HG02973 (cell line): ENCODE data around the gene ADPRHL1.
"Not testable (repeated sequence)": the region's sequence is repeated elsewhere in the genome, so short reads cannot be mapped to it uniquely, and the experiment has no call there.

Experiments used
- ATAC-seq: cut with Tn5 transposase; IDR thresholded peaks from one replicate; pipeline ENCODE4 v1.9.1; 2021; ENCODE audit warnings: moderate library complexity; ENCODE audit not compliant: unreplicated experiment

The ADPRHL1 gene

GRCh38 chr13:113373811-113374485 is 79.3 kb downstream of the ADPRHL1 start:
- ATAC-seq, result no peak

- not testable (repeated sequence) for ATAC-seq
These were observed 81.6 kb downstream of the ADPRHL1 start for GRCh38 chr13:113371701-113372100.

GRCh38 chr13:113371061-113371460 is 82.2 kb downstream of the ADPRHL1 start:
- ATAC-seq, result no peak

DNA sequence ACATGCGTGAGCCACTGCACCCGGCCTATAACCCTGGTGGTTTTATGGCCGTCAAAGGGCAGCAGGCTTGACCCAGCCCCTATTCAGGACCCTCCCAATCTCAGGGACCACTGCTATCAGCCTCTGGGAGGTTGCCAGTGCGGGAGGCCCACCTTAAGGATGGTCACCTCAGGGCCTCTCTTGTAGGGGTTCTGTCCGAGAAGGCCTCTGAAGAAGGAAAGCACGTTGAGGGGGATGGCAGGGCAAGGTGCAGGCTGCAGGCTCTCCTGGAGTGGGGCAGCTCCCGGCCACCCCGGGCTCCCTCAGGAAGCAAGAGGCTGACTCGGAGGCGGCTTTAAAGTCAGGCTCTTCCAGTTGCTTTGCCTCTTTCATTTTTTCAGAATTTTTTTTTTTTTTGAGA is 83.4 kb downstream of the ADPRHL1 start:
- ATAC-seq, result no peak

- no peak for ATAC-seq
These were observed 84.1 kb downstream of the ADPRHL1 start for GRCh38 chr13:113369189-113369588.

DNA sequence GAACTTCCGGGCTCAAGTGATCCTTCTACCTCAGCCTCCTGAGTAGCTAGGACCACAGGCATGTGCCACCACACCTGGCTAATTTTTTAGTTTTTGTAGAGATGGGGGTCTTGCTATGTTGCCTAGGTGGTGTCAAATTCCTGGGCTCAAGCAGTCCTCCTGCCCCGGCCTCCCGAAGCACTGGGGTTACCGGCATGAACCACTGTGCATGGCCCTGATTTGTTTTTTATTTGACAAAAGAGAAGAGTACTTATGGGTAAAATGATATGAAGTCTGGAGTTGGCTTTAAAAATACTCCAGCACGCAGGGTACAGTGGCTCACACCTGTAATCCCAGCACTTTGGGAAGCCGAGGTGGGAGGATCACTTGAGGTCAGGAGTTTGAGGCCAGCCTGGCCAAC is 84.9 kb downstream of the ADPRHL1 start:
- not testable (repeated sequence) for ATAC-seq

DNA sequence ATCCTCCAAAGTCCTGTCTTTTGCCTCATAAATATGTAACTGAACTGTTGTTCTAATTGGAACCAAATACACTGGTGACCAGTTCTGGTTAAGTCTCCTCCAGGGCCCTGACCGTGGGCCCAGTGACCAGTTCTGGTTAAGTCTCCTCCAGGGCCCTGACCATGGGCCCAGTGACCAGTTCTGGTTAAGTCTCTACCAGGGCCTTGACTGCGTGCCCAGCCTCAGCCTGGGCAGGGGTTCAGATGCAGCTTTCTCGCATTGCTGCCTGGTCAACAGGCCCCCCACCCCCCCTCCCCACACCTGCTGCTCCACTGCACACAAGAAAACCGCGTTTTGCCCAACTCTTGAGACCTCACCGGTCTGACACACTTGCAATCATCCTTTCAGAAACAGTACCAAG is 85.5 kb downstream of the ADPRHL1 start:
- ATAC-seq, result no peak

GRCh38 chr13:113367020-113367560 is 86.2 kb downstream of the ADPRHL1 start:
- ATAC-seq, result no peak

- no peak for ATAC-seq
These were observed 87.2 kb downstream of the ADPRHL1 start for GRCh38 chr13:113365971-113366588.

GRCh38 chr13:113365583-113365970 is 87.7 kb downstream of the ADPRHL1 start:
- no peak for ATAC-seq

DNA sequence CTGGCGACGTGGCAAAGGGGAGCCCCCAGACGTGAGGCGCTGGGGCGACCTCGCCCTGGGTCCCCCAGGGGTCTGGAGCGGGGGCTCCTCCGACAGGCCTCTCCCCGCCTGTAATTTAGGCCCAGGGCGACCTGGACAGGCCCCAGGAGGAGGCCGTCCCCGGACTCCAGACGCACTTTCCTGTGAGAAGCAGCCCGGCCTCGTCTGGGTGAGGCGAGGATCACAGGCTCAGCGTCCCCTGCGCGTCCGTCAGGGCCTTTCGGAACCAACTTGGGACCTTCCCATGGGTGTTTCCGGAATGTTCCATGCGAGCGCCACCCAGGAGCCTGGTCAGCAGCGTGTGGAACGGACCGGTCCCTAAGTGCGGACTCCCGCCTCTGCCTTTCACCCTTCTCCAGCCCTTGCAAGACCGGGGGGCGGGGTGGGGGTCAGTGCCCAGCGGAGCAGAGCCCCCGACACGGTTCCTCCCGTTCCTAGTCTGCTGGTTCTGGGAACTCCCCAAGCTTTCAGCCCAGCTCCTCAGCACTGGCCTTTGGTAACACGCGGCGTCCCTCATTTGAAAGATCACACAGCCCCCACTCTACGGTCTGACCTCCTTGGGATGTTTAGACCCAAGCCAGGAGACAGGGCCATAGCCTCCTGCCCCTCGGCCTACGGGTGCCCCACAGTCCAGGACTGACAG is 88.2 kb downstream of the ADPRHL1 start:
- ATAC-seq, result no peak

DNA sequence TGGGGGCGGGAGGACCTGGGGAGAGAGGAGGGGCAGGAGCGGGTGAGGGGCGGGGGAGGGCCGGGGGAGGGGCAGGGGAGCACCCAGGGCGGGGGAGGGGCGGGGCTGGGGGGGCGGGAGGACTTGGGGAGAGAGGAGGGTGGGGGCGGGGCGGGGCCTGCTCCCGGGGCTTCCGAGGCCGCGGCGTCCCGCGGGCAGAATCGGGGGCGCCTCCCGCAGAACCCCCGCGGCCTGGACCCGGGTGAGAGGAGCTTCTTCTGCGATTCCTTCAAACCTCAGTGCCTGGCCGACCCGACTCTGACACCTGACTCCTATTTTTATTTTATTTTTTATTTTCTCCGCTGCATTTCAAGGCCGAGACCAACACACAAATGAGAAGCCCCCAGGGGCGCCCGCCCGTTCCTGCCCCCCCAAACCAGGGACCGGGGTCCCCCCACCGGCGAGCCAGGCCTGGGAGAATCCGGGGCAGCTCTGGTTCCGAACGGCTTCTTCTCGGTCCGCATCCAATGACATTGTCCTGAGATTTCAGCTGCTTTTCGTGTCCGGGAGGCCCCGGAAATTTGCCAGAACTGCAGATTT is 88.9 kb downstream of the ADPRHL1 start:
- ATAC-seq, result no peak

DNA sequence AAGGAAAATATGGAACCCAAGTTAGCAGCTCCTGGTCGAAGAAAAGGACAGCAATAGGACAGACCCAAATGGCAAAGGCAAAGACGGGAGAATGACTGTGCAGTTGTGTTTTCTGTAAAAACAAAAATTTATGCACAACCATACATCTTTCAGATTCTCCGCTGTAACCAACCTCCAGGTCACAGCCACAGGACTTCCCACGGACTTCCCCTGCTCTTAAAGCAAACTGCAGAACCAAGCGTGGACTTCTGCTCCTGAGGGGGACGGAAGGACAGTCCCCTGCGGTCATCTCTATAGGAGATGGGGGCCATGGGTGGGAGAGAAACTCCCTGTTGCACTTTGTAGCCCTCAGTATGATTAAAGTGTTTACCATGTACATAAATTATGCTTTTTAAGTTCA is 91.9 kb downstream of the ADPRHL1 start:
- ATAC-seq, result no peak

- ATAC-seq, result no peak
These were observed 92.8 kb downstream of the ADPRHL1 start for GRCh38 chr13:113360446-113360845.

GRCh38 chr13:113359571-113359970 is 93.7 kb downstream of the ADPRHL1 start:
- ATAC-seq, result no peak

DNA sequence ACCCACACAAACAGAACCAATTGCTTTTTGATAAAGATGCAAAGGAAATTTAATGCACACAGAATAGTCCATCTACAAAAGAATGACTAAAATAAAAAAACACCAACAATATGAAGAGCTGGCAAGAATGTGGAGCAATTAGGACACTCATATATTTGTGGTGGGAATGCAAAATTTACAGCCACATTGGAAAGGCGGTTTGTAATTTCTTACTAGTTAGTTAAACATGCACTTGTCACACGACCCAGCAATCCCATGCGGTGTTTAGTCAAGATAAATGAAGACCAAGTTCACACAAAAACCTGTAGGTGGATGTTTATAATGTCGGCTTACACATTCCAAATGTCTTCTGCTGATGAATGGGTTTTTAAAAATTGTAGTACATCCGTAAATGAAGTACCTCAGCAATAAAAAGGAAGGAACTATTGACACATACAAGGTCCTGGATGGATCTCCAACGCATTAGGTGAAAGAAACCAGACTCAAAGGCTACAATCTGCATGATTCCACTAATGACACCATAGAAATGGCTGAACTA is 94.6 kb downstream of the ADPRHL1 start:
- no peak for ATAC-seq

DNA sequence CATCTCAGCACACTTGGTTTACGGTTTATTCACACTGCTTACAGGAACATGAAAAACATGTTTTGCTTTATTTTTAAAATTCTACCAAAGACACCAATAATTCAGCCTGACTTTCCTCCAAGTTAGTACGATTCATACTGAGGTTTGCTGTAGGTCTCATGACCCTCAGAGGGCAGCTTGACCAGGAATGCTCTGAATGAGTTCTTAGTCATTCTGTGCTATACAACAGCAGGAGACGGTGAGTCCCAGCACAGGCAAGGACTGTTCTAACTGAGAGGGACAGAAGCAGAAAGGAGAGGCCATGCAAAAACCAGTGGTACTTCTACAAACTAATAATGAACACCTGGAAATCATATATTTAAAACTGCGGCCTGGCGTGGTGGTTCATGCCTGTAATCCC is 95.8 kb downstream of the ADPRHL1 start:
- ATAC-seq, result no peak

DNA sequence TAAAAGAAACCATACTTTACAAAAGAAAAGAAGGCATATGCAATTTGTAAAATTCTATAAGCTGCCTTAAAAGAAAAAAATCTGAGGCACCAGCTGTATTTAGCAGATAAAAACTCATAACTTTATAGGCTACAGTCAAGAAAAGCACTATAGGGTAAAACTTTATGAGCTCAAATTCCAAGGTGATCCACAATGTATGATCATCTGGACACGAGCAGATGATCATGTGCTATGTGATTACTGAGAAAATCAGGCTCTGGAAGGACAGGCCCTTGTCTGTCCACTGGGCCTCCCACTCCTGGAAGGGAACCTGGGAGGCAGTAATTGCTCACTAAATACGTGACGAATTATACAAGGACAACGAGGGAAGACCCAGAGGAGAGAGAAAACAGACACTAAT is 96.7 kb downstream of the ADPRHL1 start:
- no peak for ATAC-seq

DNA sequence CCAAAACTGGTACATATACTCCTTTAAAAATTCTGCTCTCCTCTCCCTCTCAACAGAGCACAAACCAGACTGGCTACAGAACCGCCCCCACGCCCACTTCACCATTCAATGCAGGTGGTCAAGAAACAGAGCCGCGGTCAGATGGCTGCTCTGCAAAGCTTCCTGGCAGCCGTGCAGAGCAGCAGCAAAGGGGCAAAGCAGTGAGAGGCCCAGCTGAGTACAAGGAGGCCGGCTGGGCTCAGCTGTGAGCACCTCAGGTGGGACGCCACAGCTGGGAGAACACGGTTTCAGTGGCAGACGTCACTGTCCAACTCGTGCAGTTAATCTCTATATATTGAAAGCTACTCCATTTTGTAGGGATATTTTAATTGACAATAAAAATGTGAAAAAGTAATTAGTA is 97.7 kb downstream of the ADPRHL1 start:
- no peak for ATAC-seq

GRCh38 chr13:113354831-113355610 is 98.3 kb downstream of the ADPRHL1 start:
- ATAC-seq, result no peak

GRCh38 chr13:113353254-113353653 is 100.0 kb downstream of the ADPRHL1 start:
- ATAC-seq, result no peak
